Breast epithelium (tissue), 3 donors: Measurements from ENCODE around the gene NTHL1.

Experiments used
- POLR2AphosphoS5 ChIP-seq, 3 donors: sonication (generic); formaldehyde crosslinking; IDR thresholded peaks; one replicate each; pipeline ENCODE4 v1.6.1; 2017; ENCODE audit warnings: antibody characterized with exemption in 3 of 3
- TF ChIP-seq, protein P1 (sequence below), 3 donors: fragments of 450-650 bp; IDR thresholded peaks; one replicate each; pipeline ENCODE4 v1.5.1; 2016 to 2017; ENCODE audit warnings: antibody characterized with exemption in 3 of 3, mild to moderate bottlenecking in 3 of 3, moderate library complexity in 3 of 3

DNA sequence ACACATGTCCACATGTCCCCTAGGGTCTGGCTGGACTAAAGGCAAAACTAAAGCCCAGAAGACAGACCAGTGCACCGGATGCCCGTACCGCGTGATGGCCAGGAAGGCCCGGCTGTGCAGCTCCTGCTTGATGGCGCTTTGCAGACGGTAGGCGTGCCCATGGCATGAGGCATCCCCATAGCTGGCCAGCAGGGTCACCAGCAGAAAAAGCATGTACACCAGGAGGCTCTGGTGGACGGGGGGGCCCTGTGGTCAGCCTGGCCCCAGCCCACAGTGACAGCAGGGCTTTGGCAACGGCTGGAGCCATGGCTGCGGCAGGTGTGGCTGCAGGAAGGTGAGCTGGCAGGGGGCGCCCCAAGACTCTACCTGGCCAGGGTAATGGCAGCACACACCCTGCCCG, 45.2 kb upstream of the NTHL1 start:
- TF ChIP-seq POLR2AphosphoS5 (IDR thresholded peaks at IDR 0.05), result no peak
- TF ChIP-seq, protein P1, sequence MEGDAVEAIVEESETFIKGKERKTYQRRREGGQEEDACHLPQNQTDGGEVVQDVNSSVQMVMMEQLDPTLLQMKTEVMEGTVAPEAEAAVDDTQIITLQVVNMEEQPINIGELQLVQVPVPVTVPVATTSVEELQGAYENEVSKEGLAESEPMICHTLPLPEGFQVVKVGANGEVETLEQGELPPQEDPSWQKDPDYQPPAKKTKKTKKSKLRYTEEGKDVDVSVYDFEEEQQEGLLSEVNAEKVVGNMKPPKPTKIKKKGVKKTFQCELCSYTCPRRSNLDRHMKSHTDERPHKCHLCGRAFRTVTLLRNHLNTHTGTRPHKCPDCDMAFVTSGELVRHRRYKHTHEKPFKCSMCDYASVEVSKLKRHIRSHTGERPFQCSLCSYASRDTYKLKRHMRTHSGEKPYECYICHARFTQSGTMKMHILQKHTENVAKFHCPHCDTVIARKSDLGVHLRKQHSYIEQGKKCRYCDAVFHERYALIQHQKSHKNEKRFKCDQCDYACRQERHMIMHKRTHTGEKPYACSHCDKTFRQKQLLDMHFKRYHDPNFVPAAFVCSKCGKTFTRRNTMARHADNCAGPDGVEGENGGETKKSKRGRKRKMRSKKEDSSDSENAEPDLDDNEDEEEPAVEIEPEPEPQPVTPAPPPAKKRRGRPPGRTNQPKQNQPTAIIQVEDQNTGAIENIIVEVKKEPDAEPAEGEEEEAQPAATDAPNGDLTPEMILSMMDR (IDR thresholded peaks at IDR 0.05), result no peak
